ENCODE results near the gene CSNK1G1.
"Not testable (repeated sequence)": the region's sequence is repeated elsewhere in the genome, so short reads cannot be mapped to it uniquely, and the experiment has no call there.

The CSNK1G1 gene

DNA sequence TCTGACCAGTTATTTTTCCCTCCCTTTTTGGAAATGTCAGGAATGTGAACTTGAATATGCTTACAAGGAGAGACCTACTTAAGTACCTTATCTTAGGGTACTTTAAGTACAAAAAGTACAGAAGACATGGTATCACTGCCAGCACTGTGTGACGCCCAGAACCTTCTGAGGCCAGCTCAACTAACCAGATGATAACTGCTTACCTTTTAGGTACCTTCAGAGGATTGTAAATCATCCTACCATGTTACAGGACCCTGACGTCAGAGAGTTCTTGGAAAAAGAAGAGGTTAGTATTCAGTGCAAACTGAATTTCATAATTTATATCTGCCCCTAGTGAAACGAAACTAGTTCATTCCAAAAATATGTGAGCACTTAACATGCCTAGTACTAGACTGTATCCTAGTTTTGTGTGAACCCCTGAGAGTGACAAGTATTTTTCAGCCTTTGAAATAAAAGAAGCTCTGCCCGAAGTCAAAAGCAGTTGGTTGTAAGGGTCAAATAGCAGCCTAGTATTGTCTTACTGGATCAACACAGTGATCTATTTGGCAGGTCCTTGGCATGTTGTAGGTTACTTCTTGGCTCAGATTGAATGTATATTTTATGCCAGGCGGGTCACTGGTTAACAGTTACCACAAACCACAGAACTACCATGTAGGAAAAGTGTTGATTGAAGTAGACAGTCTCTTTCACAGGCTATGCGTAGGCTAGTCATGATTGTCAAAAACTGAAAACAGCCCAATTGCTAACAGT lies 228.3 kb downstream of the CSNK1G1 start:
- H3K27ac Mint-ChIP-seq = no peak overlapping the region
- H3K4me3 Mint-ChIP-seq = no peak overlapping the region
- no peaks in the 10 kb centered on the region for H3K9me3 Mint-ChIP-seq
- peaks cover 74% of the 10 kb centered on the region for H3K36me3 Mint-ChIP-seq (ENCODE audit: low read depth)
- no peaks in the 10 kb centered on the region for H3K4me1 Mint-ChIP-seq
- no peak for TF ChIP-seq CTCF (IDR thresholded peaks at IDR 0.05; ENCODE audit: unreplicated experiment in 3 of 3)
- H3K27me3 Mint-ChIP-seq (ENCODE audit: low read depth) = no peaks in the 10 kb centered on the region

DNA sequence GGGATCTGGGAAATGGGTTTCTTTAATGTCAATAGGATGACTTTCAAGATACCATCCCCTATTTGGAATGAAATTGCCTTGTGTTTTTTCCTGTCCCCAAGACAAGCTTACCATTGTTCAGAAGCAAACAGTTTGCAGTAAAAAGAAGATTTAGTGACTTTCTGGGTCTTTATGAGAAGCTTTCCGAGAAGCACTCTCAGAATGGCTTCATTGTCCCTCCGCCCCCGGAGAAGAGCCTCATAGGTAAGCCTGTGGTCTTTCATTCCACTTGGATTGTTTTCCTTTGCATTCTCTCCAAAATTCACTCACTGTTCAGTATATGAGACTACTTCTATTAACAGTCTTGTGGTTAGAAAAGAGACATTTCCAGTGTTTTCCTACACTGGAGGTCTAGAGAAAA lies 230.0 kb downstream of the CSNK1G1 start:
- H3K4me1 Mint-ChIP-seq = no peaks in the 10 kb centered on the region
- no peak overlapping the region for H3K4me3 Mint-ChIP-seq
- H3K9me3 Mint-ChIP-seq = no peaks in the 10 kb centered on the region
- no peak for TF ChIP-seq CTCF (IDR thresholded peaks at IDR 0.05; ENCODE audit: unreplicated experiment in 3 of 3)
- no peaks in the 10 kb centered on the region for H3K27me3 Mint-ChIP-seq (ENCODE audit: low read depth)
- H3K36me3 Mint-ChIP-seq (ENCODE audit: low read depth) = peaks cover 63% of the 10 kb centered on the region
- no peak overlapping the region for H3K27ac Mint-ChIP-seq

DNA sequence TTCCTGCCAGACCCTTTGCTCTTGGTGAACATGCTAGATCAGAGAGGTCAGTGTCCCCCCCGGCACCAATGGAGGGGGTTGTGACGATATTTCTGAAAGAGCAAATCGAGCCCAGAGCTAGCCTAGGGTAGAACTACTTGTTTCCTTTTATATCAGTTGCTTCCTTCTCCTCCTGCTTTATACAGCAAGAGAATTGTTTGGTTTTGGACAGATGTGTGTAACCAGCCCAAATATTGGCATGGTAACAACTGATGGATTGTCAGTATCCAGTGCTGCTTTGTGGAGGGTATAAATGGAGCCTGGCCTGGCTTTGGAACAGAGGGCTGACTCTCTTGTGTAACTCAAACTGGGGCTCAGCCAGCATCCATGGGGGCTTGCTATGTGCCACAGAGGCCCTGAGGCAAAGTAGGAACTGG lies 233.0 kb downstream of the CSNK1G1 start:
- Mint-ChIP-seq H3K4me3 (no peak overlapping the region), H3K36me3 (ENCODE audit: low read depth) (peaks cover 71% of the 10 kb centered on the region), H3K27me3 (ENCODE audit: low read depth) (no peaks in the 10 kb centered on the region), H3K9me3 (no peaks in the 10 kb centered on the region), H3K27ac (no peak overlapping the region), H3K4me1 (no peaks in the 10 kb centered on the region)
- no peak for TF ChIP-seq CTCF (IDR thresholded peaks at IDR 0.05; ENCODE audit: unreplicated experiment in 3 of 3)

DNA sequence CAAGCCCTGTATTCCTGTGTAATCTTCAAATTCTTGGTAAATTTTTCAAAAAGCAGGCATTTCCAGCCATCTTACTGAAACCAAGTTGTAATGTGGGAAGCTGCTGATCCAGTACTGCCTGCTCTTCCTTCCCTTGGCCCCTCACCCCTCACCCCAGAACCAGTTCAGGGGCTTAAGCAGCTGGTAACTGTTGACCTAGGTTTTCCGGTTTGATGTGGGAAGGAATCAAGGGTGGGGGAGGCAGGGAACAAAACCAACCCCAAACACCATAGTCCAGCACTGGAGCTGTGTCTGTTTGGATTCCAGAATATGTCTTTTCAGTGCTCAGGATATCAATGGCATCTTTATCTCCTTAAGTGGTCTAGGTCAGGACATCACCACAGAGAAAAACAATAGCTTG lies 233.5 kb downstream of the CSNK1G1 start:
- Mint-ChIP-seq H3K4me1 (no peaks in the 10 kb centered on the region), H3K4me3 (no peak overlapping the region), H3K9me3 (no peaks in the 10 kb centered on the region), H3K36me3 (ENCODE audit: low read depth) (peaks cover 70% of the 10 kb centered on the region), H3K27me3 (ENCODE audit: low read depth) (no peaks in the 10 kb centered on the region), H3K27ac (no peak overlapping the region)
- no peak for TF ChIP-seq CTCF (IDR thresholded peaks at IDR 0.05; ENCODE audit: unreplicated experiment in 3 of 3)

DNA sequence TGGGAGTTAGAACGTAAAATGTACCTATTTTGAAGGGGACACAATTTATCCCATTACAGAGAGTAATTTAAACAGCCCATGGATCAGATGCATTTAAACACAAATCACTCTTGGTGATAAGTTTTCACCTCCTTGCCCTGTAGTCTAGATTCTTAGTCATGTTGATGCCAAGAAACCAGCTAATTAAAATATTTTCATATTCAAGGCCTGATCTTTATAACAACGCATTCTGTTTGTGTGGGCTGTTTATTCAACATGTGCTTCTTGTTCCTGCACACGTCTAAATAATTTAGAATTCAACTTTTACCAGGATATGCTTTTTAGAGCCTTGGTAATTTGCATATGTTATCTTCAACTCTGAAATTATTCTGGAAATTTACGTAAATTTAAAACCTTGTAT lies 234.4 kb downstream of the CSNK1G1 start:
- no peaks in the 10 kb centered on the region for H3K4me1 Mint-ChIP-seq
- no peaks in the 10 kb centered on the region for H3K9me3 Mint-ChIP-seq
- peaks cover 70% of the 10 kb centered on the region for H3K36me3 Mint-ChIP-seq (ENCODE audit: low read depth)
- H3K27ac Mint-ChIP-seq = no peak overlapping the region
- TF ChIP-seq CTCF (IDR thresholded peaks at IDR 0.05; ENCODE audit: unreplicated experiment in 3 of 3) = no peak
- no peak overlapping the region for H3K4me3 Mint-ChIP-seq
- H3K27me3 Mint-ChIP-seq (ENCODE audit: low read depth) = no peaks in the 10 kb centered on the region

DNA sequence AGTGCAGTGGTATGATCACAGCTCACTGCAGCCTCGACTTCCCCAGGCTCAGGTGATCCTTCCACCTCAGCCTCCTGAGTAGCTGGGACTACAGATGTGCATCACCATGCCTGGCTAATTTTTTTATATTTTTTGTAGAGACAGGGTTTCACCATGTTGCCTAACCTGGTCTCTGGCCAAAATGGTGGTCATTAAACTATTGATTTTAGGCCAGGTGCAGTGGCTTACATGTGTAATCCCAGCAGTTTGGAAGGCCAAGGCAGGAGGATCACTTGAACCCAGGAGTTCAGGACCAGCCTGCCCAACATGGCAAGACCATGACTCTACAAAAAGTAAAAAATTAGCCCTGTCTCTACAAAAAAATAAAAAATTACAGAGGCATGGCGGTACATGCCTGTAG lies 235.7 kb downstream of the CSNK1G1 start:
- not testable (repeated sequence) for H3K27me3 Mint-ChIP-seq (ENCODE audit: low read depth); H3K4me3 Mint-ChIP-seq; H3K27ac Mint-ChIP-seq; H3K4me1 Mint-ChIP-seq; H3K9me3 Mint-ChIP-seq
- H3K36me3 Mint-ChIP-seq (ENCODE audit: low read depth) = peaks cover 72% of the 10 kb centered on the region
